ENCODE measurements around the gene MED13. TPM values are rescaled to one million over a fixed set of nuclear protein-coding genes. Genes with fewer than 3 reads are reported as not detected.
"Not testable (repeated sequence)": the region's sequence is repeated elsewhere in the genome, so short reads cannot be mapped to it uniquely, and the experiment has no call there.

Gene MED13
- total and polyA plus RNA-seq, 5 donors = 6.6 to 49.8 (median 33.1) TPM

GRCh38 chr17:61947367-61948078 is 117.6 kb downstream of the MED13 start:
- no peak overlapping the region for H3K4me3 ChIP-seq (ENCODE audit: low read length)
- ATAC-seq (no peak), DNase-seq (no peak)
- H3K9me3 ChIP-seq (ENCODE audit: control insufficient read depth, low read length) = no peaks in the 10 kb centered on the region
- no peaks in the 10 kb centered on the region for H3K4me1 ChIP-seq (ENCODE audit: control insufficient read depth, insufficient read depth, low read length)
- H3K27ac ChIP-seq (ENCODE audit: low read length) = no peak overlapping the region
- H3K27me3 ChIP-seq (ENCODE audit: control insufficient read depth, insufficient read depth) = no peaks in the 10 kb centered on the region
- WGBS = 89% methylated on average over 3 of the region's 3 CpGs
- intact Hi-C loops (cut with DNase I) = no loop called here

GRCh38 chr17:61946359-61946758 is 118.7 kb downstream of the MED13 start:
- no peak for ATAC-seq
- Histone ChIP-seq H3K9me3 (ENCODE audit: control insufficient read depth, low read length) (no peaks in the 10 kb centered on the region), H3K4me1 (ENCODE audit: control insufficient read depth, insufficient read depth, low read length) (no peaks in the 10 kb centered on the region), H3K27ac (ENCODE audit: low read length) (no peak overlapping the region), H3K4me3 (ENCODE audit: low read length) (no peak overlapping the region), H3K27me3 (ENCODE audit: control insufficient read depth, insufficient read depth) (no peaks in the 10 kb centered on the region)
- no peak for DNase-seq
- 78% methylated on average over 2 of the region's 2 CpGs for WGBS
- intact Hi-C loops (cut with DNase I) = no loop called here

- ATAC-seq (no peak), DNase-seq (no peak)
- Histone ChIP-seq H3K9me3 (ENCODE audit: control insufficient read depth, low read length) (no peaks in the 10 kb centered on the region), H3K4me3 (ENCODE audit: low read length) (no peak overlapping the region), H3K27ac (ENCODE audit: low read length) (no peak overlapping the region), H3K4me1 (ENCODE audit: control insufficient read depth, insufficient read depth, low read length) (no peaks in the 10 kb centered on the region), H3K27me3 (ENCODE audit: control insufficient read depth, insufficient read depth) (no peaks in the 10 kb centered on the region)
- WGBS = 96% methylated on average over 1 of the region's 1 CpG
- intact Hi-C loops (cut with DNase I) = no loop called here
Measured at GRCh38 chr17:61943117-61943516, 122.0 kb downstream of the MED13 start.

GRCh38 chr17:61942085-61942484 is 123.0 kb downstream of the MED13 start:
- 95% methylated on average over 2 of the region's 2 CpGs for WGBS
- DNase-seq (no peak), ATAC-seq (no peak)
- H3K27ac ChIP-seq (ENCODE audit: low read length) = no peak overlapping the region
- no peaks in the 10 kb centered on the region for H3K27me3 ChIP-seq (ENCODE audit: control insufficient read depth, insufficient read depth)
- intact Hi-C loops (cut with DNase I) = no loop called here
- H3K9me3 ChIP-seq (ENCODE audit: control insufficient read depth, low read length) = no peaks in the 10 kb centered on the region
- H3K4me3 ChIP-seq (ENCODE audit: low read length) = no peak overlapping the region
- no peaks in the 10 kb centered on the region for H3K4me1 ChIP-seq (ENCODE audit: control insufficient read depth, insufficient read depth, low read length)

GRCh38 chr17:61928101-61928436 is 137.0 kb downstream of the MED13 start:
- no peaks in the 10 kb centered on the region for H3K27me3 ChIP-seq (ENCODE audit: control insufficient read depth, insufficient read depth)
- ATAC-seq (no peak), DNase-seq (no peak)
- H3K4me3 ChIP-seq (ENCODE audit: low read length) = peak overlapping the region; percentile 61
- H3K4me1 ChIP-seq (ENCODE audit: control insufficient read depth, insufficient read depth, low read length) = peaks cover 2% of the 10 kb centered on the region
- no peaks in the 10 kb centered on the region for H3K9me3 ChIP-seq (ENCODE audit: control insufficient read depth, low read length)
- intact Hi-C loops (cut with DNase I) = no loop called here
- H3K27ac ChIP-seq (ENCODE audit: low read length) = peak overlapping the region; percentile 63
- 46% methylated on average over 4 of the region's 4 CpGs for WGBS

GRCh38 chr17:61927208-61928100 is 137.6 kb downstream of the MED13 start, which contains the start of gene INTS2:
INTS2 (minus strand) TSS chr17:61927982; CDS start chr17:61926644, 1,338 bp downstream.
- H3K27me3 ChIP-seq (ENCODE audit: control insufficient read depth, insufficient read depth) = no peaks in the 10 kb centered on the region
- peak within 1 kb of the TSS; percentile 69 for H3K27ac ChIP-seq (ENCODE audit: low read length)
- peak within 1 kb of the TSS; percentile 61 for H3K4me3 ChIP-seq (ENCODE audit: low read length)
- DNase-seq = peak; percentile 97 to 99 (median 99)
- intact Hi-C loops (cut with DNase I) = no loop called here
- H3K9me3 ChIP-seq (ENCODE audit: control insufficient read depth, low read length) = no peaks in the 10 kb centered on the region
- peaks cover 2% of the 10 kb centered on the region for H3K4me1 ChIP-seq (ENCODE audit: control insufficient read depth, insufficient read depth, low read length)
- under 1% methylated on average over 58 of the region's 58 CpGs for WGBS
- ATAC-seq = peak; percentile 98 to 99

- ATAC-seq (peak in 1 of 2 donors; percentile 3), DNase-seq (no peak)
- no peaks in the 10 kb centered on the region for H3K9me3 ChIP-seq (ENCODE audit: control insufficient read depth, low read length)
- peak overlapping the region; percentile 61 for H3K4me3 ChIP-seq (ENCODE audit: low read length)
- H3K27ac ChIP-seq (ENCODE audit: low read length) = peak overlapping the region; percentile 69
- WGBS = 12% methylated on average over 4 of the region's 4 CpGs
- H3K27me3 ChIP-seq (ENCODE audit: control insufficient read depth, insufficient read depth) = no peaks in the 10 kb centered on the region
- H3K4me1 ChIP-seq (ENCODE audit: control insufficient read depth, insufficient read depth, low read length) = peaks cover 2% of the 10 kb centered on the region
- intact Hi-C loops (cut with DNase I) = no loop called here
Measured at GRCh38 chr17:61926826-61927207, 138.3 kb downstream of the MED13 start.

- H3K27ac ChIP-seq (ENCODE audit: low read length); H3K9me3 ChIP-seq (ENCODE audit: control insufficient read depth, low read length); ATAC-seq; H3K4me3 ChIP-seq (ENCODE audit: low read length); intact Hi-C loops (cut with DNase I); DNase-seq; H3K27me3 ChIP-seq (ENCODE audit: control insufficient read depth, insufficient read depth); H3K4me1 ChIP-seq (ENCODE audit: control insufficient read depth, insufficient read depth, low read length): not testable (repeated sequence)
- 98% methylated on average over 15 of the region's 15 CpGs for WGBS
Measured at GRCh38 chr17:61915162-61915561, 149.9 kb downstream of the MED13 start.

GRCh38 chr17:61908292-61909037 is 156.6 kb downstream of the MED13 start:
- H3K27ac ChIP-seq (ENCODE audit: low read length) = no peak overlapping the region
- H3K9me3 ChIP-seq (ENCODE audit: control insufficient read depth, low read length) = no peaks in the 10 kb centered on the region
- H3K4me1 ChIP-seq (ENCODE audit: control insufficient read depth, insufficient read depth, low read length) = no peaks in the 10 kb centered on the region
- DNase-seq = no peak
- H3K27me3 ChIP-seq (ENCODE audit: control insufficient read depth, insufficient read depth) = no peaks in the 10 kb centered on the region
- WGBS = 89% methylated on average over 7 of the region's 7 CpGs
- ATAC-seq = no peak
- no peak overlapping the region for H3K4me3 ChIP-seq (ENCODE audit: low read length)
- intact Hi-C loops (cut with DNase I) = no loop called here

- intact Hi-C loops (cut with DNase I) = no loop called here
- 93% methylated on average over 5 of the region's 5 CpGs for WGBS
Measured at GRCh38 chr17:61907361-61907760, 157.7 kb downstream of the MED13 start.

More at GRCh38 chr17:61907361-61907760, 157.7 kb downstream of the MED13 start:
- DNase-seq (no peak), ATAC-seq (no peak)
- Histone ChIP-seq H3K4me1 (ENCODE audit: control insufficient read depth, insufficient read depth, low read length) (no peaks in the 10 kb centered on the region), H3K27me3 (ENCODE audit: control insufficient read depth, insufficient read depth) (no peaks in the 10 kb centered on the region), H3K4me3 (ENCODE audit: low read length) (no peak overlapping the region), H3K27ac (ENCODE audit: low read length) (no peak overlapping the region), H3K9me3 (ENCODE audit: control insufficient read depth, low read length) (no peaks in the 10 kb centered on the region)

Data from right cardiac atrium (tissue), 5 donors.